Neutrophil (primary cell): Measurements from ENCODE around the gene SOS2.

Experiments used
- H3K27ac ChIP-seq: fragments of 200-600 bp; sonication (generic); 2 replicates; pipeline ENCODE4 v1.5.1; 2016; ENCODE audit warnings: mild to moderate bottlenecking, moderate library complexity
- H3K27me3 ChIP-seq: fragments of 200-600 bp; sonication (generic); 2 replicates; pipeline ENCODE4 v1.6.0; 2016; ENCODE audit warnings: mild to moderate bottlenecking
- H3K36me3 ChIP-seq: fragments of 200-600 bp; sonication (generic); 2 replicates; pipeline ENCODE4 v1.5.1; 2017
- H3K4me1 ChIP-seq, 2 experiments: fragments of 200-600 bp in 1 of 2; sonication (generic) in 1 of 2; 1 replicate in 1 of 2; 2 replicates in 1 of 2; pipeline versions ENCODE4 v1.5.1 to v1.6.1; 2013 to 2016; ENCODE audit warnings: low read depth in 1 of 2, low read length in 1 of 2, mild to moderate bottlenecking in 1 of 2, moderate library complexity in 1 of 2; ENCODE audit not compliant: control insufficient read depth in 1 of 2, insufficient read depth in 1 of 2
- H3K4me3 ChIP-seq, 2 experiments: fragments of 200-600 bp in 1 of 2; sonication (generic) in 1 of 2; 1 replicate in 1 of 2; 2 replicates in 1 of 2; pipeline ENCODE4 v1.5.1; 2013 to 2016; ENCODE audit warnings: low read depth in 1 of 2, low read length in 1 of 2, mild to moderate bottlenecking in 1 of 2, moderate library complexity in 1 of 2
- H3K9me3 ChIP-seq: fragments of 200-600 bp; sonication (generic); 2 replicates; pipeline ENCODE4 v1.5.1; 2016
- TF ChIP-seq, protein P1 (sequence below): fragments of 200-600 bp; sonication (generic); IDR thresholded peaks from 2 replicates; pipeline ENCODE4 v1.5.1; 2016; ENCODE audit warnings: antibody characterized with exemption

SOS2 gene

DNA sequence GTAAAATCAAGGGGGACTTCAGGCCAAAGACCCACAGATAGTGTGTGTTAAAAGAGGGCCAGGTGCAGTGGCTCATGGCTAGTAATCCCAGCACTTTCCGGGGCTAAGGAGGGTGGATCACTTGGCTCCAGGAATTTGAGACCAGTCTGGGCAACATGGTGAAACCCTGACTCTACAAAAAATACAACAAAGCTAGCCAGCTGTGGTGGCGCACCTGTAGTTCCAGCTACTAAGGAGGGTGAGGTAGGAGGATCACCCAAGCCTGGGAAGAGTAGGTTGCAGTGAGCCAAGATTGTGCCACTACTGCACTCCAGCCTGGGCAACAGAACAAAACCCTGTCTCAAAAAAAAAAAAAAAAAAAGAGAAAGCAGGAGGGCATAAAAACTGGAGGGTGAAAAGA lies 123.5 kb downstream of the SOS2 start:
- Histone ChIP-seq H3K27me3 (no peaks in the 10 kb centered on the region), H3K36me3 (peaks cover 83% of the 10 kb centered on the region)

GRCh38 chr14:50106178-50106577 lies 125.2 kb downstream of the SOS2 start:
- Histone ChIP-seq H3K4me1 (no peaks in the 10 kb centered on the region), H3K36me3 (peaks cover 79% of the 10 kb centered on the region), H3K4me3 (no peak overlapping the region), H3K27ac (no peak overlapping the region), H3K27me3 (no peaks in the 10 kb centered on the region), H3K9me3 (no peaks in the 10 kb centered on the region)
- TF ChIP-seq, protein P1, sequence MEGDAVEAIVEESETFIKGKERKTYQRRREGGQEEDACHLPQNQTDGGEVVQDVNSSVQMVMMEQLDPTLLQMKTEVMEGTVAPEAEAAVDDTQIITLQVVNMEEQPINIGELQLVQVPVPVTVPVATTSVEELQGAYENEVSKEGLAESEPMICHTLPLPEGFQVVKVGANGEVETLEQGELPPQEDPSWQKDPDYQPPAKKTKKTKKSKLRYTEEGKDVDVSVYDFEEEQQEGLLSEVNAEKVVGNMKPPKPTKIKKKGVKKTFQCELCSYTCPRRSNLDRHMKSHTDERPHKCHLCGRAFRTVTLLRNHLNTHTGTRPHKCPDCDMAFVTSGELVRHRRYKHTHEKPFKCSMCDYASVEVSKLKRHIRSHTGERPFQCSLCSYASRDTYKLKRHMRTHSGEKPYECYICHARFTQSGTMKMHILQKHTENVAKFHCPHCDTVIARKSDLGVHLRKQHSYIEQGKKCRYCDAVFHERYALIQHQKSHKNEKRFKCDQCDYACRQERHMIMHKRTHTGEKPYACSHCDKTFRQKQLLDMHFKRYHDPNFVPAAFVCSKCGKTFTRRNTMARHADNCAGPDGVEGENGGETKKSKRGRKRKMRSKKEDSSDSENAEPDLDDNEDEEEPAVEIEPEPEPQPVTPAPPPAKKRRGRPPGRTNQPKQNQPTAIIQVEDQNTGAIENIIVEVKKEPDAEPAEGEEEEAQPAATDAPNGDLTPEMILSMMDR, result no peak

More for the DNA sequence above, 123.5 kb downstream of the SOS2 start:
- Histone ChIP-seq H3K4me1 (no peaks in the 10 kb centered on the region), H3K4me3 (no peak overlapping the region), H3K9me3 (no peaks in the 10 kb centered on the region), H3K27ac (no peak overlapping the region)
- TF ChIP-seq, protein P1, result no peak

DNA sequence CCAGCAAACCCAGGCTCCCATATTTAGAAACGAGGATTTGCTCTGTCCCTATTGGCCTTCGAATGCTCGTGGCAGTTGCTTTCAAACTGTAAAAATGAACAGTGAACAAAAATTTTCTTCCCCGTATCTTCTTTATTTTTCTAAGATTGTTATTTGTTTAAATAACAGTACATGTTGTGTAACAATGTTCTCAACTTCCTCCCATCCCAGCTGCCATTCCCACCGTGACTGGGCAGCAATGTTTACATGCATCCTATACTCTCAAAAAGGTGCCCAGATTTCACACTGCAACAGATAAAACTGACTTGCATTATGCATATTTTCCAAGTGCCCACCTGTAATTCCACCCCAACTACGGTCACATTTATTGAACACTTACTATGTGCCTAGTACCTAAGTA lies 127.8 kb downstream of the SOS2 start:
- Histone ChIP-seq H3K27ac (no peak overlapping the region), H3K4me3 (no peak overlapping the region), H3K36me3 (peaks cover 77% of the 10 kb centered on the region), H3K9me3 (no peaks in the 10 kb centered on the region), H3K4me1 (no peaks in the 10 kb centered on the region), H3K27me3 (no peaks in the 10 kb centered on the region)
- TF ChIP-seq, protein P1, result no peak

DNA sequence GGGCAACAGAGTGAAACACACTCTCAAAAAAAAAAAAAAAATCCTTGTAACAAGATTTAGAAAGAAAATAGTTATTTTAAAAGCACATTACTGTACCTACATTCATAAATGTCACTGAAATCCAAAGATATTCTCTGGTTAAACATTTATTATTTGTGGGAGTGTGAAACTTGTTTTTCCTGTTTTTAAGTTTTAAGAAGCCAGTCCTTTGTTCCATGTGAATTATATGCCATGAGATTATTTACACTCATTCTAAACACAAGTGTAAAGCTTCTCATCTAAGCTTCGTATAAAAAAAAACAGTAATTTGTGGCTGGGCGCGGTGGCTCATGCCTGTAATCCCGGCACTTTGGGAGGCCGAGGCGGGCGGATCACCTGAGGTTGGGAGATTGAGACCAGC lies 130.0 kb downstream of the SOS2 start:
- H3K27me3 ChIP-seq, result no peaks in the 10 kb centered on the region
- TF ChIP-seq, protein P1, result no peak
- no peaks in the 10 kb centered on the region for H3K9me3 ChIP-seq
- no peaks in the 10 kb centered on the region for H3K4me1 ChIP-seq
- H3K27ac ChIP-seq, result no peak overlapping the region
- H3K4me3 ChIP-seq, result no peak overlapping the region
- H3K36me3 ChIP-seq, result peaks cover 68% of the 10 kb centered on the region

GRCh38 chr14:50100805-50101204 lies 130.6 kb downstream of the SOS2 start:
- no peak overlapping the region for H3K27ac ChIP-seq
- TF ChIP-seq, protein P1, result no peak
- peaks cover 66% of the 10 kb centered on the region for H3K36me3 ChIP-seq
- no peak overlapping the region for H3K4me3 ChIP-seq
- H3K27me3 ChIP-seq, result no peaks in the 10 kb centered on the region
- H3K9me3 ChIP-seq, result no peaks in the 10 kb centered on the region
- H3K4me1 ChIP-seq, result no peaks in the 10 kb centered on the region

GRCh38 chr14:50099335-50099734 lies 132.0 kb downstream of the SOS2 start:
- TF ChIP-seq, protein P1, result no peak

More at GRCh38 chr14:50099335-50099734, 132.0 kb downstream of the SOS2 start:
- Histone ChIP-seq H3K27me3 (no peaks in the 10 kb centered on the region), H3K36me3 (peaks cover 72% of the 10 kb centered on the region), H3K4me1 (no peaks in the 10 kb centered on the region), H3K9me3 (no peaks in the 10 kb centered on the region), H3K27ac (no peak overlapping the region), H3K4me3 (no peak overlapping the region)
